ENCODE data around the gene S100A6. TPM values are rescaled to one million over a fixed set of nuclear protein-coding genes. Genes with fewer than 3 reads are reported as not detected.

S100A6 gene
- total and polyA plus RNA-seq, 2 donors (not counting 1 experiment from before 2014, with no cell fraction given) = 1,280 to 4,042 TPM

DNA sequence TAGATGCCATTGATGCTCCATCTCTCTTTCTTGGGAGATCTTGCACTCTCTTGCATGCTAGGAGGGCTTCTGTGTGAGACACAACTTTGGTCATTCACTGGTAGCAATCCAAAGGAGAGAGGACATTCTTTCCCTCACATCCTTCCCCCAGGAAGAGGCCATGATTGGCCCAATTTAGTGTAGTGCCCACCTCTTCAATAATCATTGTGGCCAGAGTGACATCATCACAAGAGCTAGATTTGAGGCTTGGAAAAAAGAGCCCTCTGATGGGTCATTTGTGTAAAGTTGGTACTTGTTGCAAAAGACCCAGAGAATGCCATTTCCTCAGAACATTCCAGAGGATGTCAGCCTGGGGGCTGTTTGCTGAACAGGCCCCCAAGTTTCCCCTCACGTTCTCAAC lies 30.2 kb downstream of the S100A6 start:
- H3K4me1 ChIP-seq (ENCODE audit: control insufficient read depth, extremely low read depth, insufficient read depth, low read length) = peaks cover 18% of the 10 kb centered on the region
- H4K20me1 ChIP-seq (ENCODE audit: control insufficient read depth, extremely low read depth, insufficient read depth, low read length) = no peaks in the 10 kb centered on the region
- H3K27ac ChIP-seq (ENCODE audit: insufficient read depth, low read length) = no peak overlapping the region
- H3K4me3 ChIP-seq (replicated peaks in 1 of 4; ENCODE audit: control extremely low read depth in 1 of 4, insufficient read depth in 1 of 4, low read depth in 3 of 4, low read length in 4 of 4) = no peak overlapping the region
- H3K27me3 ChIP-seq (ENCODE audit: control insufficient read depth, insufficient read depth, low read length) = no peaks in the 10 kb centered on the region
- no peak overlapping the region for H3K9ac ChIP-seq (ENCODE audit: insufficient read depth, low read length)
- H3K9me3 ChIP-seq (ENCODE audit: control insufficient read depth, insufficient read depth, low read depth, low read length) = no peaks in the 10 kb centered on the region
- H3K4me2 ChIP-seq (ENCODE audit: extremely low read depth, insufficient read depth, low read length) = no peak overlapping the region
- no peaks in the 10 kb centered on the region for H3K36me3 ChIP-seq (ENCODE audit: control insufficient read depth, insufficient read depth, low read length)
- H3K79me2 ChIP-seq (ENCODE audit: control insufficient read depth, insufficient read depth, low read length) = no peaks in the 10 kb centered on the region
- no peak overlapping the region for H2AFZ ChIP-seq (ENCODE audit: low read length)
- DNase-seq (ENCODE audit: low read depth in 2 of 2) = peak in 1 of 2 donors; percentile 28
- TF ChIP-seq, protein P1, sequence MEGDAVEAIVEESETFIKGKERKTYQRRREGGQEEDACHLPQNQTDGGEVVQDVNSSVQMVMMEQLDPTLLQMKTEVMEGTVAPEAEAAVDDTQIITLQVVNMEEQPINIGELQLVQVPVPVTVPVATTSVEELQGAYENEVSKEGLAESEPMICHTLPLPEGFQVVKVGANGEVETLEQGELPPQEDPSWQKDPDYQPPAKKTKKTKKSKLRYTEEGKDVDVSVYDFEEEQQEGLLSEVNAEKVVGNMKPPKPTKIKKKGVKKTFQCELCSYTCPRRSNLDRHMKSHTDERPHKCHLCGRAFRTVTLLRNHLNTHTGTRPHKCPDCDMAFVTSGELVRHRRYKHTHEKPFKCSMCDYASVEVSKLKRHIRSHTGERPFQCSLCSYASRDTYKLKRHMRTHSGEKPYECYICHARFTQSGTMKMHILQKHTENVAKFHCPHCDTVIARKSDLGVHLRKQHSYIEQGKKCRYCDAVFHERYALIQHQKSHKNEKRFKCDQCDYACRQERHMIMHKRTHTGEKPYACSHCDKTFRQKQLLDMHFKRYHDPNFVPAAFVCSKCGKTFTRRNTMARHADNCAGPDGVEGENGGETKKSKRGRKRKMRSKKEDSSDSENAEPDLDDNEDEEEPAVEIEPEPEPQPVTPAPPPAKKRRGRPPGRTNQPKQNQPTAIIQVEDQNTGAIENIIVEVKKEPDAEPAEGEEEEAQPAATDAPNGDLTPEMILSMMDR (conservative IDR thresholded peaks at IDR 0.05 in 1 of 2, IDR thresholded peaks at IDR 0.05 in 1 of 2; ENCODE audit: low read depth in 1 of 2, low read length in 2 of 2) = no peak
- no peak for TF ChIP-seq EZH2 (IDR thresholded peaks at IDR 0.05; ENCODE audit: low read length, missing control alignments)

DNA sequence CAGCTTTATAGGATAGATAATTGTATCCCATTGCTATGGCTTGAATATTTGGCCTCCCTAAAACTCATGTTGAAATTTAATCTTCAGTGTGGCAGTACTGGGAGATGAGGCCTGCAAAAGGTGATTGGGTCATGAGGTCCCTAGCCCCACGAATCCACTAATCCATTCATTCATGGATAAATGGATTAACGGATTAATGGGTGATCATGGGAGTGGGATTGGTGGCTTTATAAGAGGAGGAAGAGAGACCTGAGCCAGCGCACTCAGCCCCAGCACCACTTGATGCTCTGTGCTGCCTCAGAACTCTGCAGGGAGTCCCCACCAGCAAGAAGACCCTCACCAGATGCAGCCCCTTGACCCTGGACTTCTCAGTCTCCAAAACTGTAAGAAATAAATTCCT lies 32.0 kb downstream of the S100A6 start:
- Histone ChIP-seq H3K27ac (ENCODE audit: insufficient read depth, low read length) (no peak overlapping the region), H3K27me3 (ENCODE audit: control insufficient read depth, insufficient read depth, low read length) (peaks cover 4% of the 10 kb centered on the region), H3K9me3 (ENCODE audit: control insufficient read depth, insufficient read depth, low read depth, low read length) (no peaks in the 10 kb centered on the region), H3K36me3 (ENCODE audit: control insufficient read depth, insufficient read depth, low read length) (no peaks in the 10 kb centered on the region), H3K4me2 (ENCODE audit: extremely low read depth, insufficient read depth, low read length) (no peak overlapping the region), H3K4me1 (ENCODE audit: control insufficient read depth, extremely low read depth, insufficient read depth, low read length) (peaks cover 18% of the 10 kb centered on the region), H3K79me2 (ENCODE audit: control insufficient read depth, insufficient read depth, low read length) (no peaks in the 10 kb centered on the region), H2AFZ (ENCODE audit: low read length) (no peak overlapping the region), H3K9ac (ENCODE audit: insufficient read depth, low read length) (no peak overlapping the region), H4K20me1 (ENCODE audit: control insufficient read depth, extremely low read depth, insufficient read depth, low read length) (no peaks in the 10 kb centered on the region), H3K4me3 (replicated peaks in 1 of 4; ENCODE audit: control extremely low read depth in 1 of 4, insufficient read depth in 1 of 4, low read depth in 3 of 4, low read length in 4 of 4) (no peak overlapping the region)
- DNase-seq (ENCODE audit: low read depth in 2 of 2) = no peak
- no peak for TF ChIP-seq EZH2 (IDR thresholded peaks at IDR 0.05; ENCODE audit: low read length, missing control alignments)
- TF ChIP-seq, protein P1 (conservative IDR thresholded peaks at IDR 0.05 in 1 of 2, IDR thresholded peaks at IDR 0.05 in 1 of 2; ENCODE audit: low read depth in 1 of 2, low read length in 2 of 2) = no peak

DNA sequence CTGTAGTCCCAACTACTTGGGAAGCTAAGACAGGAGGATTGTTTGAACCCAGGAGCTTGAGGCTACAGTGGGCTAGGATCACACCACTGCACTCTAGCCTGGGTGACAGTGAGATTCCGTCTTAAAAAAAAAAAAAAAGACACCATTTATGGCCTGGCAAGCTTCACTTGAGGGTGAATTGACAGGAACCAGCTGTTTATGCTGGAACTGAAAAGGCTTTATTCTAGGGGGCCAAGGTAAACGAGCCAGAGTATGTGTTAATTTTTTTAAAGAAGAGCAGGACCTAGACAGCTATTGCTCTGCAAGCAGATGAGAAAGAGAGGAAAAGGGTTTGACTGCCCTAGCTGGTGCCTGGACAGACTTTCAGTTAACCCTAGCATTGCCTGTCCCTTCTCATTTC lies 37.0 kb downstream of the S100A6 start:
- Histone ChIP-seq H3K9ac (ENCODE audit: insufficient read depth, low read length) (no peak overlapping the region), H3K79me2 (ENCODE audit: control insufficient read depth, insufficient read depth, low read length) (no peaks in the 10 kb centered on the region), H3K27me3 (ENCODE audit: control insufficient read depth, insufficient read depth, low read length) (peaks cover 4% of the 10 kb centered on the region), H3K36me3 (ENCODE audit: control insufficient read depth, insufficient read depth, low read length) (no peaks in the 10 kb centered on the region), H3K4me3 (replicated peaks in 1 of 4; ENCODE audit: control extremely low read depth in 1 of 4, insufficient read depth in 1 of 4, low read depth in 3 of 4, low read length in 4 of 4) (no peak overlapping the region), H3K9me3 (ENCODE audit: control insufficient read depth, insufficient read depth, low read depth, low read length) (no peaks in the 10 kb centered on the region), H3K4me1 (ENCODE audit: control insufficient read depth, extremely low read depth, insufficient read depth, low read length) (no peaks in the 10 kb centered on the region), H4K20me1 (ENCODE audit: control insufficient read depth, extremely low read depth, insufficient read depth, low read length) (no peaks in the 10 kb centered on the region), H3K4me2 (ENCODE audit: extremely low read depth, insufficient read depth, low read length) (no peak overlapping the region), H3K27ac (ENCODE audit: insufficient read depth, low read length) (no peak overlapping the region), H2AFZ (ENCODE audit: low read length) (no peak overlapping the region)
- TF ChIP-seq, protein P1 (conservative IDR thresholded peaks at IDR 0.05 in 1 of 2, IDR thresholded peaks at IDR 0.05 in 1 of 2; ENCODE audit: low read depth in 1 of 2, low read length in 2 of 2) = no peak
- TF ChIP-seq EZH2 (IDR thresholded peaks at IDR 0.05; ENCODE audit: low read length, missing control alignments) = no peak
- DNase-seq (ENCODE audit: low read depth in 2 of 2) = peak in 1 of 2 donors; percentile 60
